Measurements from ENCODE around the gene RPS6KA5. TPM values are rescaled to one million over a fixed set of nuclear protein-coding genes. Genes with fewer than 3 reads are reported as not detected.
"Not testable (repeated sequence)": the region's sequence is repeated elsewhere in the genome, so short reads cannot be mapped to it uniquely, and the experiment has no call there.

Gene RPS6KA5
- total RNA-seq, 2 donors from 2014 or later = 15.2 to 19.2 TPM

DNA sequence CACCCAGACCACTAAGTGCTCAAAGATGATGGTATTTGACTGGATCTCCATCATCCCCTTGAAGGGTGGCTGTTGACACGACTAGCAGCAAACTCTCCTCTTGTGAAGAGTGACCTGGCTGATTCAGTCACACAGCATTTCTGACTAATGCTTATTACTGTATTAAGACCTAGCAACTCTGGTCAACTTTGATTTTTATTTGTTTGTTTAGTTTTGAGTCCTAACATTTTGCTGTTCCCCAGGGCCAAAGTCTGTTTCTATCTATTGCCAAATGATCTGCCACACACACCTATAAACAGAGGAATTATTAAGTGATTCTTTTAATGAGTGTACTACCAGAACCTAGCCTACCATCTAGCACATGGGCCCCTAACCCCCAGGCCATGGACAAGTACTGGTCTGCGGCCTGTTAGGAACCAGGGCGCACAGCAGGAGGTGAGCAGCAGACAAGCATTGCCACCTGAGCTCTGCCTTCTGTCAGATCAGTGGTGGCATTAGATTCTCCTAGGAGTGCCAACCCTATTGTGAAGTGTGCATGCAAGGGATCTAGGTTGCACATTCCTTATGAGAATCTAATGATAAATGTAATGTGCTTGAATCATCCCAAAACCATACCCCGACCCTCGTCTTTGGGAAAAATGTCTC is 120.0 kb downstream of the RPS6KA5 start:
- Histone ChIP-seq H3K4me3 (no peak overlapping the region), H3K9ac (ENCODE audit: low read depth in 2 of 2, low read length in 2 of 2) (no peak overlapping the region), H3K27me3 (no peaks in the 10 kb centered on the region), H3K9me3 (peaks cover 3% of the 10 kb centered on the region), H3K36me3 (no peaks in the 10 kb centered on the region), H3K4me1 (no peaks in the 10 kb centered on the region), H3K27ac (no peak overlapping the region)
- intact Hi-C loops (cut with DNase I) = no loop called here
- DNase-seq = no peak
- no peak for TF ChIP-seq CTCF (IDR thresholded peaks at IDR 0.05)

- H3K9ac ChIP-seq (ENCODE audit: low read depth in 2 of 2, low read length in 2 of 2); H3K4me1 ChIP-seq; H3K4me3 ChIP-seq; DNase-seq; H3K27me3 ChIP-seq; H3K9me3 ChIP-seq; intact Hi-C loops (cut with DNase I); H3K27ac ChIP-seq; H3K36me3 ChIP-seq: not testable (repeated sequence)
Observed at GRCh38 chr14:90939252-90939795, 121.1 kb downstream of the RPS6KA5 start.

DNA sequence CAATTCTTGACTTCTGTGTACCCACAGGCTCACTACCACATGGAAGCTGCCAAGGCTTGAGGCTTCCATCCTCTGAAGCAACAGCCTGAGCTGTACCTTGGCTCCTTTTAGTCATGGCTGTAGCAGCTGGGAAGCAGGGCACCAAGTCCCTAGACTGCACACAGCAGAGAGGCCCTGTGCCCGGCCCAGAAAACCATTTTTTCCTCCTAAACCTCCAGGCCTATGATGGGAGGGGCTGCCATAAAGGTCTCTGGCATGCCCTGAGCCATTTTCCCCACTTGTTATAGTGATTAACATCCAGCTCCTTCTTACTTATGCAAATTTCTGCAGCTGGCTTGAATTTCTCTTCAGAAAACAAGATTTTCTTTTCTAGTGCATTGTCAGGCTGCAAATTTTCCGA is 121.8 kb downstream of the RPS6KA5 start:
- TF ChIP-seq CTCF (IDR thresholded peaks at IDR 0.05) = no peak
- no peaks in the 10 kb centered on the region for H3K36me3 ChIP-seq
- H3K4me1 ChIP-seq = no peaks in the 10 kb centered on the region
- no peak for DNase-seq
- H3K4me3 ChIP-seq = no peak overlapping the region
- no peak overlapping the region for H3K27ac ChIP-seq
- H3K9ac ChIP-seq (ENCODE audit: low read depth in 2 of 2, low read length in 2 of 2) = no peak overlapping the region
- no peaks in the 10 kb centered on the region for H3K27me3 ChIP-seq
- intact Hi-C loops (cut with DNase I) = no loop called here
- peaks cover 3% of the 10 kb centered on the region for H3K9me3 ChIP-seq

- H3K9ac ChIP-seq (ENCODE audit: low read depth in 2 of 2, low read length in 2 of 2) = no peak overlapping the region
- intact Hi-C loops (cut with DNase I) = no loop called here
- TF ChIP-seq CTCF (IDR thresholded peaks at IDR 0.05) = no peak
- no peak for DNase-seq
- no peak overlapping the region for H3K27ac ChIP-seq
- H3K36me3 ChIP-seq = no peaks in the 10 kb centered on the region
- H3K27me3 ChIP-seq = no peaks in the 10 kb centered on the region
- no peaks in the 10 kb centered on the region for H3K4me1 ChIP-seq
- peaks cover 3% of the 10 kb centered on the region for H3K9me3 ChIP-seq
- H3K4me3 ChIP-seq = no peak overlapping the region
Observed at GRCh38 chr14:90936757-90937440, 123.5 kb downstream of the RPS6KA5 start.

DNA sequence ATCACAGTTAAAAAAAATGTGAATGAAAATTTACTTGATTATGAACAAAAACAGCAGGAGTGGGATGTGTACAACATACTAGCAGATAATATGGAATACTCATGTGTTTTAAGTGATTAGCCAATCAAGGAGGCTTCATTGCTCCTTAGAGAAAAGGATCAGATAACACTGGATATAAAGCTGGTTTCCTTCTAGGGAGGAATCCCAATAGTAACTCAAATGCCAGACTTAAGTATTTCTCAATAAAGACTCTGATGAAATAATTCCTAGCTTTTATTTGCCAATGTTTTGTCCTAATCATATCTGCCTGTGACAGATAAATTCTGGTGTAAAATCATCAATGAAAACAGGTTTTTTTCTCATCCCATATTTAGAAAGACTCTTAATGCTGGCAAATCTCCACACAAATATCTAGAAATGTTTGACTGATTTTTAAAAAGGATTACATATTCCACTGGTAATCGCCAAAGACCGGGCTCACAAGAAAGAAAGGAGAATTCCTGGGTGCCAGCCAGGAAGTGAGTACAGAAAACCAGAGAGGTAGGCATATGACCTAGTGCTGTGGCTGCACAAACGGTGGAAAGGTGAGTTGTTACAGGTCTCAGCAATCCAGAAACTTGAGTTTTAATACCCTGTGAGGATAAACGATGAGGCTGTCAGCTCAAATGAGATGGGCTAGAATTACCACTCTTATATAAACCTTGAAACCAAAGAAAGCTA is 135.7 kb downstream of the RPS6KA5 start:
- no peak overlapping the region for H3K4me3 ChIP-seq
- no peaks in the 10 kb centered on the region for H3K36me3 ChIP-seq
- no peaks in the 10 kb centered on the region for H3K4me1 ChIP-seq
- intact Hi-C loops (cut with DNase I) = no loop called here
- H3K9me3 ChIP-seq = no peaks in the 10 kb centered on the region
- TF ChIP-seq CTCF (IDR thresholded peaks at IDR 0.05) = no peak
- DNase-seq = no peak
- H3K27me3 ChIP-seq = no peaks in the 10 kb centered on the region
- H3K27ac ChIP-seq = no peak overlapping the region
- no peak overlapping the region for H3K9ac ChIP-seq (ENCODE audit: low read depth in 2 of 2, low read length in 2 of 2)

Measured in colonic mucosa (tissue), 4 donors.